Measurements from ENCODE around the gene CNTNAP2.

The CNTNAP2 gene

DNA sequence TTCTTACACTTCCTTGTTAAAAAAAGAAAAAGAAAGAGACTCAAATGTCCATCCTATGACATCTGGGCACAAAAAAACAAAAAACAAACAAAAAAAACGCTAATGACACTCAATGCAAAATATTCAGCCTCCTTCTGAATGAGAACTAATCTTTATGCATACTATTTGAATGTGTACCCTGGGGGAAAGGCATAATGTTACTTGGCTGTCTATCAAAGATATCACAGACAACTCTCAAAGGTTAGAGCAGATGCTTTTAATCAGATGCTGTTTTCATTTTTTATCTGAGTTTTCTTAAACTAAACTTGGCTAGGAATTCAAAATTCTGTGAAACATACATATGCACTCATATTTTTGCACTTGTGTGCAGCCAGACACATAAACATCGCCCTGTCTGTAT is 745.8 kb downstream of the CNTNAP2 start:
- no peak overlapping the region for H3K9ac ChIP-seq (ENCODE audit: low read depth, low read length)
- H3K27me3 ChIP-seq (ENCODE audit: insufficient read depth, low read length, poor library complexity), result no peaks in the 10 kb centered on the region
- H3K4me1 ChIP-seq (ENCODE audit: insufficient read depth, low read length), result no peaks in the 10 kb centered on the region
- DNase-seq (no peak), ATAC-seq (ENCODE audit: insufficient read depth, low read depth) (no peak)
- H3K27ac ChIP-seq (ENCODE audit: low read length), result no peak overlapping the region
- no peaks in the 10 kb centered on the region for H4K20me1 ChIP-seq (ENCODE audit: insufficient read depth, low read length)
- no peak overlapping the region for H3K4me2 ChIP-seq (ENCODE audit: insufficient read depth, low read length)
- H3K36me3 ChIP-seq (ENCODE audit: insufficient read depth, low read length), result no peaks in the 10 kb centered on the region
- no peak overlapping the region for H2AFZ ChIP-seq (ENCODE audit: low read depth, low read length)
- H3K79me2 ChIP-seq (ENCODE audit: insufficient read depth, low read length), result no peaks in the 10 kb centered on the region
- H3K9me3 ChIP-seq (ENCODE audit: insufficient read depth, low read length, severe bottlenecking), result no peaks in the 10 kb centered on the region
- no peak overlapping the region for H3K4me3 ChIP-seq (ENCODE audit: low read depth in 1 of 2, low read length in 2 of 2)
- TF ChIP-seq EZH2 (IDR thresholded peaks at IDR 0.05; ENCODE audit: borderline replicate concordance, low read depth, low read length, severe bottlenecking), result no peak
- TF ChIP-seq CTCF (IDR thresholded peaks at IDR 0.05; ENCODE audit: borderline replicate concordance, extremely low read depth, low read length, poor library complexity, severe bottlenecking), result no peak

- Histone ChIP-seq H3K36me3 (ENCODE audit: insufficient read depth, low read length) (no peaks in the 10 kb centered on the region), H4K20me1 (ENCODE audit: insufficient read depth, low read length) (no peaks in the 10 kb centered on the region), H3K4me2 (ENCODE audit: insufficient read depth, low read length) (no peak overlapping the region), H3K4me3 (ENCODE audit: low read depth in 1 of 2, low read length in 2 of 2) (no peak overlapping the region), H3K9me3 (ENCODE audit: insufficient read depth, low read length, severe bottlenecking) (no peaks in the 10 kb centered on the region), H3K79me2 (ENCODE audit: insufficient read depth, low read length) (no peaks in the 10 kb centered on the region), H3K9ac (ENCODE audit: low read depth, low read length) (no peak overlapping the region), H2AFZ (ENCODE audit: low read depth, low read length) (no peak overlapping the region), H3K4me1 (ENCODE audit: insufficient read depth, low read length) (no peaks in the 10 kb centered on the region), H3K27me3 (ENCODE audit: insufficient read depth, low read length, poor library complexity) (no peaks in the 10 kb centered on the region), H3K27ac (ENCODE audit: low read length) (no peak overlapping the region)
- TF ChIP-seq CTCF (IDR thresholded peaks at IDR 0.05; ENCODE audit: borderline replicate concordance, extremely low read depth, low read length, poor library complexity, severe bottlenecking) (no peak), EZH2 (IDR thresholded peaks at IDR 0.05; ENCODE audit: borderline replicate concordance, low read depth, low read length, severe bottlenecking) (no peak)
- DNase-seq, result no peak
- ATAC-seq (ENCODE audit: insufficient read depth, low read depth), result no peak
Measured at GRCh38 chr7:146864644-146865043, 748.0 kb downstream of the CNTNAP2 start.

GRCh38 chr7:146865696-146866095 is 749.1 kb downstream of the CNTNAP2 start:
- no peaks in the 10 kb centered on the region for H3K9me3 ChIP-seq (ENCODE audit: insufficient read depth, low read length, severe bottlenecking)
- H4K20me1 ChIP-seq (ENCODE audit: insufficient read depth, low read length), result no peaks in the 10 kb centered on the region
- H3K79me2 ChIP-seq (ENCODE audit: insufficient read depth, low read length), result no peaks in the 10 kb centered on the region
- no peak overlapping the region for H3K27ac ChIP-seq (ENCODE audit: low read length)
- no peak overlapping the region for H3K4me3 ChIP-seq (ENCODE audit: low read depth in 1 of 2, low read length in 2 of 2)
- H3K27me3 ChIP-seq (ENCODE audit: insufficient read depth, low read length, poor library complexity), result no peaks in the 10 kb centered on the region
- no peak for TF ChIP-seq EZH2 (IDR thresholded peaks at IDR 0.05; ENCODE audit: borderline replicate concordance, low read depth, low read length, severe bottlenecking)
- no peak for TF ChIP-seq CTCF (IDR thresholded peaks at IDR 0.05; ENCODE audit: borderline replicate concordance, extremely low read depth, low read length, poor library complexity, severe bottlenecking)
- DNase-seq, result no peak
- H3K4me1 ChIP-seq (ENCODE audit: insufficient read depth, low read length), result no peaks in the 10 kb centered on the region
- no peak overlapping the region for H2AFZ ChIP-seq (ENCODE audit: low read depth, low read length)
- H3K36me3 ChIP-seq (ENCODE audit: insufficient read depth, low read length), result no peaks in the 10 kb centered on the region
- no peak for ATAC-seq (ENCODE audit: insufficient read depth, low read depth)
- no peak overlapping the region for H3K4me2 ChIP-seq (ENCODE audit: insufficient read depth, low read length)
- no peak overlapping the region for H3K9ac ChIP-seq (ENCODE audit: low read depth, low read length)

DNA sequence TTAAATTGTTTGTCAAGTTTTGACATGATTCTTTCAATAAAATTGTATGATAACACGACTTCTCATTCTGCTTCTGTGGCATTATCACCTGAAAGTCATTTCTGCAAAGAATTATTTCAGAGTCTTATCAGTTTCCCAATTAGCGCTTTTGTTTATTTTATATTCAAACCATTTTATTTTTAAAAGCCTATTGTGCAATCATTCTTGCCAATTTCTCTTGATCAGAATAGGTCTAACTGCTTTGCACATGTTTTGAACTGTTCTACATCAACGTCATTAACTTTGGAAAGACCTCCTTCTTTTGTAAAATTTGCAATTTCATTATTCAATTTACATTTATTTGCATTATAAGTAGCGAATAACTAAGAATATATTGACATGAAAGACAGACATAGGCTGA is 758.1 kb downstream of the CNTNAP2 start:
- no peak overlapping the region for H3K4me2 ChIP-seq (ENCODE audit: insufficient read depth, low read length)
- H3K36me3 ChIP-seq (ENCODE audit: insufficient read depth, low read length), result no peaks in the 10 kb centered on the region
- H3K79me2 ChIP-seq (ENCODE audit: insufficient read depth, low read length), result no peaks in the 10 kb centered on the region
- H3K9ac ChIP-seq (ENCODE audit: low read depth, low read length), result no peak overlapping the region
- no peaks in the 10 kb centered on the region for H3K9me3 ChIP-seq (ENCODE audit: insufficient read depth, low read length, severe bottlenecking)
- H3K4me1 ChIP-seq (ENCODE audit: insufficient read depth, low read length), result no peaks in the 10 kb centered on the region
- no peak for TF ChIP-seq CTCF (IDR thresholded peaks at IDR 0.05; ENCODE audit: borderline replicate concordance, extremely low read depth, low read length, poor library complexity, severe bottlenecking)
- no peak for TF ChIP-seq EZH2 (IDR thresholded peaks at IDR 0.05; ENCODE audit: borderline replicate concordance, low read depth, low read length, severe bottlenecking)
- H3K27ac ChIP-seq (ENCODE audit: low read length), result no peak overlapping the region
- no peaks in the 10 kb centered on the region for H4K20me1 ChIP-seq (ENCODE audit: insufficient read depth, low read length)
- H2AFZ ChIP-seq (ENCODE audit: low read depth, low read length), result no peak overlapping the region
- no peaks in the 10 kb centered on the region for H3K27me3 ChIP-seq (ENCODE audit: insufficient read depth, low read length, poor library complexity)
- no peak overlapping the region for H3K4me3 ChIP-seq (ENCODE audit: low read depth in 1 of 2, low read length in 2 of 2)
- DNase-seq (no peak), ATAC-seq (ENCODE audit: insufficient read depth, low read depth) (no peak)
